NK-92 (cell line): ENCODE data around the gene ZBTB46.
"Not testable (repeated sequence)": the region's sequence is repeated elsewhere in the genome, so short reads cannot be mapped to it uniquely, and the experiment has no call there.

Experiments used
- DNase-seq: peaks from one replicate; lab custom pipeline; 2025; ENCODE audit not compliant: unreplicated experiment; lab: John Stamatoyannopoulos, UW

Gene ZBTB46

DNA sequence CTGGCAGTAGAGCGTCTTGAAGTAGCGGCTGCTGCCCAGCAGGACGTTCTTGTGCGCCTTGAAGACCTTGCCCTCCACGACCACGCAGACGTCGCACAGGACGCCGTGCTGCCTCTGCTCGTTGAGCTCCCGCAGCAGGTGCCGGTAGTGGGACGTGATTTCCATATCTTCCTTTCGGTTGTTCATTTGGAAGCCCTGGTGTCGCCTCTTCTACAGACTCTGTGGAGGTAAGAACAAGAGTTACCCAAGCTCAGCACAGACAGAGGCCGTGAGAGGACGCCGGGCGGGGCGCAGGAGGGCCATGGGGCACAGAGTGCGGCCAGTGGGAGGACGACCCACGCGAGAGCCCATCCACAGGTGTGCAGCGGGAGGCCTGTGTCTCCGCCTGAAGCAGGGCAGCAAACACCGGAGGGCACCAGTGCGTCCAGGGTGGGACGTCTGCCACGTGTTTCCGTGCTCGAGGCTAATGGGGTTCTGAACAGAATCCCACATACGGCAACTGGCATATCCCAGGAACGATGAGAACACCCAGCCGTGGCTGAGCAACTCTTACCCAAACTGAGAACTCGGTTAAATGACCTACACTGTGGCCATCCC, 40.4 kb downstream of the ZBTB46 start:
- no peak for DNase-seq

DNA sequence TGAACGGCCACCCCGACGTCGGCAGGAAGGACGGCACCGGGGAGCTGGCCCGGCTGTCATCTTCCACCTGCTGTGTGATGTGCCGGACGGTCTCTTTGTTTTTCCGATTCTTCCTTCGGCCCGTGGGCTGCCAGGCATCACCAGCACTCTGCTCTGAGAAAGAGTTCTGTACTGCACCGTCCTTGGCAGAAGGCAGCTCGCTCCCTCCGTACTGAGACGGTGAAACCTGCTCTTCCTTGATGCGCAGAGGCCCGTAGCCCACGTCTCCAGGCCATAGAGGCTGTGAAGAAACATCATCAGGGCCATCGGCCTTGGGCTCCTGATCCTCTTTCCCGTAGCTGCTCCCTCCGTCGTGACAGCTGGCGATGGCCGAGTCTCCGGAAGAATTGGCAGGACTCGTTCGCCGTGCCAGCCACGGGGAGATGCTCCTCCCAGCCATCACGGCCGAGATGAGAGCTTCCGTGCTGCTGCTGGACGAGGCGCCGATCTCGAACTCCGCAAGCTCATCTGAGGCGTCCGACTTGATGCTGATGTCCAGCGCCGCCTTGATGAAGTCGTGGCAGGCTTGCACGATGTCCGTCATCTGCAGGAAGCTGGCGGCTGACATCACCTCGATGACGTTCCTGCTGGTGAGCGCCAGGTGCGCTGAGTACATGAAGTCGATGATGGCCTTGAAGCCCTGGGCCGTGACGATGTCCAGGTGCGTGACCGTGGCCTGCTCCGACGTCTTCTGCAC, 41.1 kb downstream of the ZBTB46 start:
- no peak for DNase-seq

DNA sequence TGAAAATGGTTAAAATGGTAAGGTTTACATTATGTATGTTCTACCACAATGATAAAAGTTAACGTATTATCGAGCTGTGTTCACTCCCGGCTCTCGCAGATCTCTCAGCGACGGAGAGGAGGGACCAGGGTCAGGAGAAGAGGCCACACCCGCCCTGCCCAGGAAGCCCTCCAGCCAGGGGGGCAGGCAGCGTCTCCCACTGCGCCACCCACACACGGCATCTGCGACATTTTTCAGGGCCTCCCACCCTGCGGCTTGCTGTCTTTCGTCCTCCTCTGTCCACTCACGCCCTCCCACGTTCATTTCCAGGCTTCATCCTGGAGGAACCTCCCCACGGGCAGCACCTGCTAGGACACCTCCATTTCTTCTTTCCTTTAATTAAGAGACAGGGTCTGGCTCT, 43.3 kb downstream of the ZBTB46 start:
- DNase-seq = no peak

DNA sequence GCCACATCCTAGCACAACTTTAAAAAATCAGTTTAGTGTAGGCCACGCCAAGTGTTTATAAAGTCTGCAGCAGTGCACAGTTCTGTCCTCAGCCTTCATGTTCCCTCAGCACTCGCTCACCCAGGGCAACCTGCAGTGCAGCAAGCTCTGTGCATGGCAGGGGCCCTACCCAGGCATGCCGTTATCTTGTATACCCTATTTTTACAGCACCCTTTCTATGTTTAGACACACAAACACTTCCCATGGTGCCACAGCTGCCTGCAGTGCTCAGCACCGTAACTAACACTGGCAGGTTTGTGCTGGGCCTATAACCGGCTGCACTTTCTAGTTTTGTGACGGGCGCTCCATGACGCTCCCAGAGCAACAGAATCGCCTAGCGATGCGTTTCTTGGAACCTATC, 43.8 kb downstream of the ZBTB46 start:
- no peak for DNase-seq

DNA sequence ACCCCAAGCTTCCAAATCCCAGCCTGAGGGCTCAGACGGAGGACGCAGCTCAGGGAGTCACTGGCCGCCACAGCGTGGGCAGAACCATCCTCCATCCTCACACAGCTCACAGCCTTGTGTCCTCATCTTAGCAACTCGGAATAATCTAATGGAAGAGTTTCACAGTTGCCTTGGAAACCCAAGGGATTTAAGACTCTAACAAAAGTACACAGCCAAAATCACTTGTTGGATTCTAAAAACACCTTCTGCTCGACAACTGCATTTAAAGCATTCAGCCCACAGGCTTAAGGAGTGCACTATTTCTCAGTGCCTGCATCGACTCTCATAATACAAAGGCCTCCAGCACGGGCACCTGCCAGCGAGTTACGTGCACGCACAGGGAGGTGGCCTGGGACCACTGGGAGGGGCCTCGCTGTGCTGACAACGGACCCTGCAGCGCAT, 45.4 kb downstream of the ZBTB46 start:
- no peak for DNase-seq

DNA sequence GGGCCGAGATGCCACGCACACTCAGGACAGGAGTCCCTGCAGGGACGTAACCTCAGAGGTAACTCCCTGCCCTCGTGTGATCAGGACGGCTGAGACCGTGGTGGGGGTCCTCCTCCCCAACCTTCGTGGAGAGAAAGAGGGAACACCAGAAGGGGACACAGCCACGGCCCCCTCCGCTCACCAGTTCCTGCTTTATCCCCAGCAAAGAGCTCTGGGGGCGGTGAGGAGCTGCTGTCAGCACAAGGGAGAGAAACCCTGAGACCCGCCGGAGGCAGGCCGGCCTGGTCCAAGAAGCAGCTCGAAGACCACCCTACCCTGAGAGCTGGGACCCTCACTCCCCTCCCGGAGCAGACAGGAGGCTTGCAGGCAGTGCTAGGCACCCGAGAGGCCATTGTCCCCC, 47.1 kb downstream of the ZBTB46 start:
- no peak for DNase-seq

DNA sequence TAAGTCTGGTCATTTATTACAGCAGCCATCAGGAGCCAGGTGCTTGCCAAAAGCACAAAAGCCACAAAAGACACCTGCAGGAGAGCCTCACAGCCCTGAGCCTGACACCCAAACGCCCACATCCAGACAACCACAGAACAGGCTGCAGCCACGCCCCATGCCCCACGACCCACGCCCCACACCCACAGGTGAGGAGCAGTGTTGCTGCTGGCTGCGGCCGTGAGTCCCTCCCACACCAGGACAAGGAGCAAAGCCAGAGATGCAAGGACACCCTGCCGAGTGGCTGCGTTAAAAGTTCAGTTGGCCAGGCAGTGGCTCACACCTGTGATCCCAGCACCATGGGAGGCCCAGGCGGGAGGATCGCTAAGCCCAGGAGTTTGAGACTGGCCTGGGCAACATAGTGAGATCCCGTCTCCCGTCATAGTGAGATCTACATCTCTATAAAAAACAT, 48.5 kb downstream of the ZBTB46 start:
- DNase-seq = no peak

DNA sequence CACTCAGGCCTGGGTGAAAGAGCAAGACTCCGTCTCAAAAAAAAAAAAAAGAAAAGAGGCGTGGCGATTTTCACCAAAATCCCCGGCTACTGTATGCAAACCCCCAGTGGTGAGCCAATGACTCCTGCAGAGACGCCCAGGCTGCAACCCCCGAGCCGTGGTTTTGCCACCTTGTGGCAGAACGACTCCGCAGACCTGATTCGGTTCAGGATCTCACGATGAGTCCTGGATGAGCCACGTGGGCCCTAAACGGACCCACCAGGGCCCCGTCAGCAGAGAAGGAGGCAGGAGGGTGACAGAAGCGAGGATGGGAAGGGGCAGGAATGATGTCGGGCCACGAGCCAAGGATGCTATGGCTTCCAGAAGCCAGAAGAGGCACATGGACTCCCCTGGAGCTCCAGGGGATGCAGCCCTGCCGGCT, 49.0 kb downstream of the ZBTB46 start:
- no peak for DNase-seq

DNA sequence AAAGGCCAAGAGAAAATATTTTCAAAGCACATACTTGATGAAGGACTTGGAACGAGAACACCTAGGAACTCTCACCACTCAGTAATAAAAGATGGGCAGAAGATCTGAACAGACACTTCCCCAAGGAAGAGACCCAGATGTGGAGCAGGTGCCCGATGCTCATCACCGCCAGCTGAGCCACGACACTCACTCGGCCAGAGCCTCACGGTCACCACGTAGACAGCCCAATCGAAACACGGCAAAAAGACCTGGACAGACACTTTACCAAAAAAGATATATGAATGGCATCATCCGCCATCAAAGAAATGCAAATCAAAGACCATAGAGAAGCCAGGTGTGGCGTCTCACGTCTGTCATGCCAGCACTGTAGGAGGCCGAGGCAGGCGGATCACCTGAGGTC, 49.9 kb downstream of the ZBTB46 start:
- DNase-seq = no peak

DNA sequence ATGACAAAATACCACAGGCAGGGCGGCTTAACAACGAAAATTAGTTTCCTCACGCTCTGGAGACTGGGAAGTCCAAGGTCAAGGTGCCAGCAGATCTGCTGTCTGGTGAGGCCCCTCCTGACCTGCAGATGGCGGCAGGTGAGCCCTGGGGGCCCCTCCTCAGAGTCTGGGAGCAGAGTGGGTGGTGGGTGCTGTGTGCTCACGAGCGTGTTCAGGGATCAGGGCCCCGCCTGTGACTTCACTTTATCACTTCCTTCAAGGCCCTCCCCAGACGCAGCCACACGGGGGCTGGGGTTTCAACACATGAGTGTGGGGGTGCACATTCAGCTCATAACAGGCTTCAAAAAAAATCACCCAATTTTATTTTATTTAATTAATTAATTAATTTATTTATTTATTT, 52.2 kb downstream of the ZBTB46 start:
- DNase-seq = no peak

DNA sequence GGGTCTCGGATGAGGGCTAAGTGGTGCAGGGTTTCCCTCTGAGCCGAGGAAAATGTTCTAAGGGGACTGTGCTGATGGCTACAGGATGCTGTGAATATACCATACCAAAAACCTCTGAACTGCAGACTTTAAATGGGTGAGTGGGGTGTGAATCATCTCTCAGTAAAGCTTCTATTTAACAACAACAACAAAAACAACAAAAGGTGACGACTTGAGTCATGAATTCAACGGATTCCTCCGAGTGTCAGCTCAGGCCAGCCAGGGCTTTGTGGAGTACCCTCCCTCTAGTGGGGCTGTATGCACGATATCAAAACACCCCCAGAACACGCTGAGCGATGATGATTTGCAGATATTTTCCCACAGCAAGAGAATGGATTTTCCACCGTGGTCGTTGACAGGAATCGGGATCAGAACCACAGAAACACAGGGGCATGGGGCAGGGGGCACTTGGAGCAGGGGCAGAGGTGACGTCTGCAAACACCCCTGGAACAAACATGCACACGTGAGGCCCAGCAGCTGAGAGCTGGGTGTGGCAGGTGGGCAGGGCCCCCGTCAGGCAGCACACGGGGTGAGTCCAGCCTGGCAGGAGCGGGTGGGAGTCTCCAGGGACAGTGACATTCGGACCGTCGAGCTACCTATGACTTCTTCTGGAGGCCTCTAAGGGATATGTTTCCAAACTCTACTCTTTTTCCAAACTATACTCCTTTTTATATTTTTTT, 52.9 kb downstream of the ZBTB46 start:
- DNase-seq = no peak

DNA sequence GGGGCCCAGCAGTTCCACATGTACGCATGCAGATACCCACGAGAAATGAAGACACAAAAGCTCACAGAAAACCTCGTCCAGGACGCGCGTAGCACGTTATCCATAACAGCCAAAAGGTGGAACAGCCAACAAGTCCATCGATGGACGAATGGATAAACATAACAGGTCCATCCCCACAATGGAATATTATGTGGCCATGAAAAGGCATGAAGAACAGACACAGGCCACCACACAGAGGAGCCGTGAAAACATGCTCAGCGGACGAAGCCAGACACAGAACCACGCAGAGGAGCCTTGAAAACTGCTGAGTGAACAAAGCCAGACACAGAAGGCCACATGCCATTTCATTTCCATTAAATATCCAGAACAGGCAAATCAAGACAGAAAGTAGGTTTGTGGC, 53.5 kb downstream of the ZBTB46 start:
- no peak for DNase-seq

DNA sequence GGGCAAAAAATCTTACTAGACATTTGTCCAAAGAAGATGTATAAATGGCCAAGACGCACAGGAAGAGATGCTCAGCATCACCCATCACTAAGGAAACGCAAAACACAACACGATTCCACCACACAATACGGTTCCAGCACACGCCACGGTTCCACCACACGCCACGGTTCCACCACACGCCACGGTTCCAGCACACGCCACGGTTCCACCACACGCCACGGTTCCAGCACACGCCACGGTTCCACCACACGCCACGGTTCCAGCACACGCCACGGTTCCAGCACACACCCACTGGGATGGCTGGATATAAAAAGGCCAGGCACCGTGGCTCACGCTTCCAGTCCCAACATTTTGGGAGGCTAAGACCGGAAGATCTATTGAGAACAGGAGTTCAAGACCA, 54.2 kb downstream of the ZBTB46 start:
- not testable (repeated sequence) for DNase-seq

DNA sequence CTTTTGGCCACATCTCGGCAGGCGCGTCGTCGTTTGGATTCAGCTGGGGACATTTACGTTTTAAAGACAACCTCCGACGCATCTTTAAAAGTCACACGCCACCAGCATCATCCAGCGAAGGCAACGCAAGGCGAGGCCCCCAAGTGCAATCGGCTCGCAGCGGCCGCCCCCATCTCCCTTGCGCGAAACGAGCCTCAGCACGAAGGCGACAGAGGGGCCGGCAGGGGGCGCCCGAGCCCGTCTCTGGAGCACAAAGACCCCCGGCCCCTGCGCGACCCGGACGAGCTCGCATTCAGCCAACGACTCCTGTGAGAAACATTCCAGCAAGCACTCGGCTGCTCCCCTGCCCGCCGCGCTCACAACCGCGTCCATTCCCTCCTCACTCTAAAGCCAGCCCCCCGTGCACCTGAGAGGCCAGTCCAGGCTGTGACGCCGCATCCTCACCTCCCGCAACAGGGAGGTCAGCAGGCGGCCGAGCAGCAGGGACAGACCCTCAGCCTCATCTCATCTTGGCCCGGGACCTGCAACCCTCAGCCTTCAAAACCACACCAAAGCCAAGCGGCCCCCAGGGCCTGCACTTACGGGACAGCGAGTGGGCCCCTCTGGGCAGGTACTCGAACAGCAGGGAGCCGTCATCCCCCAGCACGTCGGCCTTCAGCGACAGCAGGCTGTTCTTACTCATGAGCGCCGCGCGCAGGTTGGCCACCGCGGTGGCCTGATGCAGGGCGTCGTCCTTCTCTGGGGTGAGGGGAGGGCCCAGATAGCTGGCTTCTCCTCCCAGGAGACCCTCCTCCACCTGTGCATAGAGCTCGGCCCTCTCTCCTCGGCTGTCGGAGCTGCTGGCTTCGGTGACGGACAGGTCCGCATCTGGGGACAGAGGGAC, 55.7 kb downstream of the ZBTB46 start:
- DNase-seq = no peak

DNA sequence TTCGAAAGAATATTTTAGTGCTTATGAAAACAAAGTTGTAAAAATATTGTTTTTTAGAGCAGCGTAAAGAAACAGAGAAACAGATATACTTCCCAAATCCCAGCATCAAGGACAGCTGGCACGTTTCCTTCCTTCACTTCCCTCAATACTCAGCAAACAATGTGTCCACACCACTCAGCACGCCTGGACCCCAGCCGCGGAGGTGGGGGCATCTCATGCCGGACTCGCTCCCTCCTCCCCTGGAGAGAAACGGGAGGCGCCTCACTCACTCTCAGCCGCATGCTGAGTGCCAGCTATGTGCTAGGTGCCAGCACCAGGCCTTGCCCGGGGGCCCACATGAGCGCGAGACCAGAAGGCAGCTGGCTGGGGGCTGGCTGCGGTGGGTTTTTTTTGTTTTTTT, 56.8 kb downstream of the ZBTB46 start:
- no peak for DNase-seq

DNA sequence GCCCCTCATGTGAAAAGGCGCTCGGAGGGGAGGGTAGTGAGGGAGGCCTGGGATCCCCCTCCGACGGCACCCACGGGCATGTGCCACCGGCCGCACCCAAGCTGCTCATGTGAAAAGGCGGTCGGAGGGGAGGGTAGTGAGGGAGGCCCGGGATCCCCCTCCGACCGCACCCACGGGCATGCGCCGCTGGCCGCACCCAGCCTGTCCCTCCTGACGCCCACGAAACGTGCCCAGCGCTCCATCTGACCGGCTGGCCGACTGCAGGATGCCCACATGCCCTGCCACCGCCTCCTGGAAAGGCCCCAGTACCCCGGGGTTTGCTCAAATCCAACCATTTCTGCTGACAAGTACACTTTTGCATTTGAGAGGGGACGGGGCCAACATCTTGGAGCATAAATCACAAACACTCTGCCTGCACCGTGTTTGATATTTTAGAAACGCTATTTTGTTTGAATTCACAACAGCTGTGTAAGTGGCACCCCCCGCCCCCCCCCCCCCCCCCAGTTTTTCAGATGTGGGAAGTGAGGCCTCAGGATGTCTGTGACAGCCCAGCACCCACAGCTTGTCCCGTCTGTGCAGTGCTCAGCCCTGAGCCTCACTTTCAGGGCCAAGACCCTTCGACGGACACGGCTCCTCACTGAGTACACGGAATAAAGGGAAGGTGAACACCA, 57.4 kb downstream of the ZBTB46 start:
- no peak for DNase-seq

DNA sequence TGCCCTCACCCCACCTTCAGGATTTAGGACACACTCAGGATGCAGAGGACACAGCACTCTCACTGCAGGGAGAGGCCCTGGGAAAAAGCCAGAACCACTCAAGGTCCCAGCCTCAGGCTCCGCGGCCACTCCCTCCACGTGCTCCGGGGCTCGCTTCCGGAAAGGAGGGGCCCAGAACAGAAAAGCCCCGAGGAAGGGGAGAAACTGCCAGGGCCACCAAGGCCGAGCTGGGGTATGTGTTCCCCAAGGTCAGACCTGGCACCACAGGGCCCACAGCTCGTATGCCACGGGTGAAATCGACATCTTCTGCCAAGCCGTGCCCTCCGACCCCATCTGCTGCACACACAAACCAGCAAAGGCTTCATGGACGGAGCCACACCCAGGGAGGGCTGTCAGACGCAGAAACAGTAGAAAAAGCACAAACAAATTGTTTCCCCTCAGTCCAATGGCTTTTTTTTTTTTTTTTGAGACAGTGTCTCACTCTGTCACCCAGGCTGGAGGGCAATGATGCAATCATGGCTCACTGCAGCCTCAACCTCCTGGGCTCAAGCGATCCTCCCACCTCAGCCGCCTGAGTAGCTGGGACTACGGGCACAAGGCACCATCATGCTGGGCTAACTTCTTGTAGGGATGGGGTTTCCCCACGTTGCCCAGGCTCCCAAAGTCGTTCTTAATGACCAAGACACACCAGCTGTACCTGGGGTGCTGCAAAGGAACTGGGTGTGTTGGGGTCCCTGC, 58.1 kb downstream of the ZBTB46 start:
- no peak for DNase-seq

DNA sequence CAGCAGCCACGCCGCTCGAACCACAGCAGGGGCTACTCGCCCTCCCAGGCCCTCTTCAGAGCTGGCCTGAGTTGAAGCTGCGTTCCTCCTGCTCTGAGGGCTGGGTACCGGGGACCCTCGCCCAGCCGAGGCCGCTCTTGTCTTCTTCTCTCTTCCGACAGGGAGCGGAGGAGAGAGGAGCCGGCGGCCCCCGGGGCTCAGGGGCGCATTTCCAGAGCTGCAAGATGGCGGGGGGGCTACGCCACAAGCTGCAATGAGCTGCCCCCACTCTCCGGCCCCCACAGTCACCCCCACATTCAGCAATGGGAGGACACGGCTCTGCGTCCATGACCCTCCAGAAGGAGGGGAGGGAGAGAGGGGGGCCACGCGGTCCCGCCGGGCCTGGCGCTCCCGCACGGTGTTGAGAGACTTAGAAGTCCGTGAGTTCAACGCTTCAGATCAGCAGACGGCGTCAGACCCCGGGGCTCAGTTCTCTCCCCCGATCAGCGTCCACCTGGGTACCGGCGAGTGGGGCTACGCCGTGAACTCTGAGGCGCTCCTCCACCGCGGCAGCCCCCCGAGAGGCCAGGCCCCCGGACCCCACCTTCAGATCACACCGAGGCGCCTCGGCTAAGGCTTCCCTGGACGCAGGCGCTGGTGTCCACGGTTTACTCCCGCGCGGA, 59.9 kb downstream of the ZBTB46 start:
- no peak for DNase-seq

DNA sequence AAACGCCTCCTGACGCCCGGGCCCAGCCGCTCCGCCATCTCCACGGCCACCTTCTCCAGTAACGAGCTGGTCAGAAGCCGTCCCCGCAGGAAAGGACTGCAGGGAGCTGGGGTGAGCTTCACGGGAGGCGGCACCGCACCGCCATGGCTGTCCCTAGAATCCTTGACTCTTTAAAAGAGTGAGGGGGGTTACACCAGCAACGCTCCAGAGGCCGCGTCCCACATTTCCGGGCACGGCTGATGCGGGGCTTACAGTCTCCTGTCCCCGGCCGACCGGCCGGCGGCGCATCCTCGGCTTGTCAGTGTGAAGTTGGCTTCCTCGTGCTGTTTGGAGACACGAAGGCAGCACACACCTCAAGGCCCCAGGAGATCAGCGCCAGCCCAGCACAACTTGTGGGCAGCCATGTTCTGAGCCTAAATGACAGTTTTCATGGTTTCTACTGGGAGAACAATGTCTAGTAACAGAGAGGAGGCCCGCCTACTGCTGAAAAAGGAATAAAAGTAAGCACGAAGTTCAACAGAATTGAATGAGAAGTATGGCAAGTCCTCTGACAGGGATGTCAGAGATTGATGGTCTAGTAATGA, 61.1 kb downstream of the ZBTB46 start:
- DNase-seq = no peak
